Adrenal gland (tissue), 19 donors: ENCODE measurements around the gene FES. TPM values are rescaled to one million over a fixed set of nuclear protein-coding genes. Genes with fewer than 3 reads are reported as not detected.

ENCODE experiments used
- DNase-seq, 7 donors: peaks; one replicate each; pipeline ENCODE4 v3.0.0-alpha.2; 2019 to 2020
- H3K27ac ChIP-seq, 5 donors: fragments of 200-600 bp; sonication (generic) in 4 of 5; 1 replicate in 3 of 5; 2 replicates in 2 of 5; pipeline versions ENCODE4 v1.5.1 to v1.8.0; 2016 to 2020; ENCODE audit warnings: mild to moderate bottlenecking in 1 of 5
- H3K27me3 ChIP-seq: fragments of 200-600 bp; 2 replicates; pipeline ENCODE4 v1.8.0; 2021
- H3K36me3 ChIP-seq, 2 donors: fragments of 200-600 bp; replicated peaks in 1 of 2; 1 replicate in 1 of 2; 2 replicates in 1 of 2; pipeline versions ENCODE4 v1.5.1 to v1.8.0; 2018 to 2022
- H3K4me1 ChIP-seq, 2 donors: fragments of 200-600 bp; replicated peaks in 1 of 2; 1 replicate in 1 of 2; 2 replicates in 1 of 2; pipeline versions ENCODE4 v1.5.1 to v1.8.0; 2018 to 2021
- H3K4me3 ChIP-seq, 4 donors: fragments of 200-600 bp; sonication (generic) in 3 of 4; one replicate each; pipeline ENCODE4 v1.5.1; 2016 to 2018
- H3K9me3 ChIP-seq, 3 donors: fragments of 200-600 bp; sonication (generic) in 1 of 3; replicated peaks in 1 of 3; 1 replicate in 2 of 3; 2 replicates in 1 of 3; pipeline versions ENCODE4 v1.5.1 to v1.8.0; 2016 to 2021
- POLR2A ChIP-seq, 2 donors: fragments of 450-650 bp; IDR thresholded peaks; one replicate each; pipeline ENCODE4 v1.6.1; 2017; ENCODE audit warnings: antibody characterized with exemption in 2 of 2, mild to moderate bottlenecking in 2 of 2, moderate library complexity in 1 of 2
- WGBS, 4 donors: extraction: QIAGEN DNeasy Blood & Tissue Kit in 2 of 4; methylation state at CpG; one replicate each; pipeline versions ENCODE4 v1.1.5 to v1.1.7; 2013 to 2017; 5-methylcytosine and 5-hydroxymethylcytosine counted together
- intact Hi-C, 2 donors: fragments of 100-400 bp; cut with DNase I; formaldehyde crosslinking; loops; one replicate each; pipeline versions ENCODE4 v1.14.1 to v1.15.0; 2022 to 2023
- long read RNA-seq, 10 donors: library from polyadenylated mRNA in 3 of 10; unstranded in 2 of 10; stranded (forward) in 1 of 10; transcript quantifications; one replicate each; pipeline ENCODE4 v2.0.0 and lab custom pipeline, GENCODE V29; 2021 to 2026
- polyA plus RNA-seq, 3 donors: library from polyadenylated mRNA; stranded (reverse); fragments of 200-250 nt in 2 of 3; fragments of 350-450 nt in 1 of 3; fragmentation: Illumina TruSeq in 1 of 3; extraction: RNeasy Lipid Tissue Mini Kit (QIAGEN cat#74804) in 1 of 3; gene quantifications; one replicate each; pipeline ENCODE4 v1.2.3, GENCODE V29; 2013 to 2014
- total RNA-seq, 9 donors: library from RNA; depleted of rRNA in 4 of 9; stranded (reverse); fragments of >200 nt in 4 of 9; fragments of 120-200 nt in 1 of 9; fragmentation: NEBNext Ultra II Directional in 1 of 9; extraction: Animal tissue kit (Norgen Biotek cat#: 25700) in 1 of 9; gene quantifications; one replicate each; pipeline versions ENCODE4 v1.1.0 to v1.2.4, GENCODE V29; 2013 to 2023
- TF ChIP-seq, protein P1 (sequence below), 6 experiments: fragments of 450-650 bp in 4 of 6; fragments of 200-600 bp in 2 of 6; sonication (generic) in 1 of 6; IDR thresholded peaks; 1 replicate in 5 of 6; 2 replicates in 1 of 6; pipeline versions ENCODE4 v1.5.1 to v1.8.0; 2016 to 2021; ENCODE audit warnings: antibody characterized with exemption in 6 of 6, mild to moderate bottlenecking in 2 of 6, moderate library complexity in 1 of 6
- donor health status: healthy with polysubstance abuse.
- donor health status: Bipolar disorder and iron deficiency.
- donor health status: DM: yes; HTN: yes; CAD: no.
- donor health status: DM: no; HTN: no; CAD: no.
- donor health status: DM: no; HTN: no; CAD: no.
- donor health status: DM: yes; HTN: yes; CAD: no.

Gene FES
- 10 to 100 TPM; 12.8 to 82.3 (median 26.8) TPM for total RNA-seq
- polyA plus RNA-seq, result 10 to 100 TPM in 2 of 3 donors, 1 to 10 TPM in 1; 2.3 to 32.9 (median 19.5) TPM
- long read RNA-seq, donor 1, partial matches to known transcripts, result 0 of 1 reads
- long read RNA-seq, donor 1, other reads (novel, unspliced or antisense), result 0 of 1 reads
- long read RNA-seq, donor 2, partial matches to known transcripts, result 0 of 1 reads
- long read RNA-seq, donor 2, other reads (novel, unspliced or antisense), result 0 of 1 reads
- long read RNA-seq, donor 3, result 0 reads
- long read RNA-seq, donor 4, partial matches to known transcripts, result 4 of 8 reads
- long read RNA-seq, donor 4, other reads (novel, unspliced or antisense), result 3 of 8 reads
- long read RNA-seq, donor 5, transcript FES-201 (19 exons, 2,829 nt), result major isoform, 26 of 68 reads
- long read RNA-seq, donor 5, partial matches to known transcripts, result 9 of 68 reads
- long read RNA-seq, donor 5, other reads (novel, unspliced or antisense), result 31 of 68 reads
- long read RNA-seq, donor 6, partial matches to known transcripts, result 1 of 7 reads
- long read RNA-seq, donor 6, other reads (novel, unspliced or antisense), result 4 of 7 reads
- long read RNA-seq, donor 7, result 0 reads
- long read RNA-seq, donor 8, partial matches to known transcripts, result 0 of 1 reads
- long read RNA-seq, donor 8, other reads (novel, unspliced or antisense), result 0 of 1 reads
- long read RNA-seq, donor 9, partial matches to known transcripts, result 0 of 1 reads
- long read RNA-seq, donor 9, other reads (novel, unspliced or antisense), result 0 of 1 reads
- long read RNA-seq, donor 10, partial matches to known transcripts, result 0 of 1 reads
- long read RNA-seq, donor 10, other reads (novel, unspliced or antisense), result 0 of 1 reads

DNA sequence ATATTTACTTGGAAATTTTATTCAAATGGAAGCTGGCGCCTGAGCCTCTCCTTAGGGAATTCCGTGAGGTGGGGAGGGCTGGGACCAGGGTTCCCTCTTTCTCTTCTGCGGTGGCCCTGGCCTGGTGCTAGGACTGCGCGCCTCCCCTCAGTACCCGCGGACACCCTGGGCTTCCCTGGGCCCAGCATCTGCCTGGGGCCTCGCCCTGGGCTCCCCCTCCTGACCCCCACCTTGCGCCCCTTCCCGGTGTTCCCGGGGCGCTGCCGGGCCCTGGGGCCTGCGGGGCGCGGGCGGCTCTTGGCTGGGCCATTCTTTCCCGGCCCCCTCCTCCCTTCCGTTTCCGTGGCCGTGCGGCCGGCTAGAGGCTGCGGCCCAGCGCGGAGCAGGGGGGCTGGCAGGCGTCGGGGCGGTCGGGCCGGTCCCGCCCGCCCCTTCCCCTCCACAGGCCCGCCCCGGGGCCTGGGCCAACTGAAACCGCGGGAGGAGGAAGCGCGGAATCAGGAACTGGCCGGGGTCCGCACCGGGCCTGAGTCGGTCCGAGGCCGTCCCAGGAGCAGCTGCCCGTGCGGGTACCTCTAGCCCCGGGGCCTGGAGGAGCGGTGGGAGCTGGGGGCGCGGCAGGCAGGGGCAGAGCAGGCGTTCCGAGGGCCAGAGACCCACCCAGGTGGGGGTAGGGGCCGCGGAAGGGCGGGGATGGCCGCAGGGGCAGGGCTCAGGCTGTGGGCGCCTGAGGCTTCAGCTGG, at the start of gene FES:
FES (plus strand) TSS at position 529 of the 743 bp plus-strand sequence. CDS start 542 bp downstream, outside the sequence.
- intact Hi-C loops, result loop anchor here (5.0 to 10.0 kb wide), 3 partner anchors 169 to 237 kb away; partner anchors contain the start of gene BLM (in 1 of the 2)
- peaks cover 0 to 33% of the 10 kb centered on the region in 2 donors for H3K4me1 ChIP-seq
- peak; percentile 39 to 51 for TF ChIP-seq POLR2A (IDR thresholded peaks at IDR 0.05)
- TF ChIP-seq, protein P1, sequence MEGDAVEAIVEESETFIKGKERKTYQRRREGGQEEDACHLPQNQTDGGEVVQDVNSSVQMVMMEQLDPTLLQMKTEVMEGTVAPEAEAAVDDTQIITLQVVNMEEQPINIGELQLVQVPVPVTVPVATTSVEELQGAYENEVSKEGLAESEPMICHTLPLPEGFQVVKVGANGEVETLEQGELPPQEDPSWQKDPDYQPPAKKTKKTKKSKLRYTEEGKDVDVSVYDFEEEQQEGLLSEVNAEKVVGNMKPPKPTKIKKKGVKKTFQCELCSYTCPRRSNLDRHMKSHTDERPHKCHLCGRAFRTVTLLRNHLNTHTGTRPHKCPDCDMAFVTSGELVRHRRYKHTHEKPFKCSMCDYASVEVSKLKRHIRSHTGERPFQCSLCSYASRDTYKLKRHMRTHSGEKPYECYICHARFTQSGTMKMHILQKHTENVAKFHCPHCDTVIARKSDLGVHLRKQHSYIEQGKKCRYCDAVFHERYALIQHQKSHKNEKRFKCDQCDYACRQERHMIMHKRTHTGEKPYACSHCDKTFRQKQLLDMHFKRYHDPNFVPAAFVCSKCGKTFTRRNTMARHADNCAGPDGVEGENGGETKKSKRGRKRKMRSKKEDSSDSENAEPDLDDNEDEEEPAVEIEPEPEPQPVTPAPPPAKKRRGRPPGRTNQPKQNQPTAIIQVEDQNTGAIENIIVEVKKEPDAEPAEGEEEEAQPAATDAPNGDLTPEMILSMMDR (IDR thresholded peaks at IDR 0.05), result no peak
- WGBS, 4 donors, result 10 to 21% (median 16%) methylated on average over 6 to 58 of the region's 58 CpGs
- H3K27me3 ChIP-seq, result no peaks in the 10 kb centered on the region
- peaks cover 0 to 49% of the 10 kb centered on the region in 2 donors for H3K36me3 ChIP-seq
- peak within 1 kb of the TSS; percentile 53 to 95 (median 91) for H3K27ac ChIP-seq
- H3K4me3 ChIP-seq, result peak within 1 kb of the TSS in 2 of 4 donors; percentile 10 to 63
- DNase-seq, result peak; percentile 50 to 74 (median 56)
- H3K9me3 ChIP-seq, result no peaks in the 10 kb centered on the region

DNA sequence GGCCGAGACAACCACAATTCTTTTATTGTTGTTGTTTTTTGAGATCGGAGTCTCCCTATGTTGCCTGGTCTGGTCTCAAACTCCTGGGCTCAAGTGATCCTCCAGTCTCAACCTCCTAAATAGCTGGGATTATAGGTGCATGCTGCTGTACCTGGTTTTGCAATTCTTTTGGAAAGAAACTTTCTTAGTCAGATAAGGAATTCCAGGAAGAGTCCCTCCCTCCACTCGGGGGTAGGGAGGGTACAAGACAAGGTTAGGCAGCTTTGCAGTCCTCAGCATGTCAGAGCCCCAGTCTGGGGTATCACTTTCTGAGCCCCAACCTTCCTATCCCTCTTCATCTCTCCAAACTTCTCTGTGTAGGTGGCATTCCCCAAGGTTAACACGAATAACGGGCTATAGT, 49.7 kb upstream of the FES start:
- Histone ChIP-seq H3K36me3 (no peaks in the 10 kb centered on the region), H3K4me3 (no peak overlapping the region), H3K27ac (no peak overlapping the region), H3K27me3 (no peaks in the 10 kb centered on the region), H3K9me3 (no peaks in the 10 kb centered on the region), H3K4me1 (no peaks in the 10 kb centered on the region)
- no peak for DNase-seq
- WGBS, 4 donors, result 52 to 79% (median 66%) methylated on average over 5 of the region's 5 CpGs
- intact Hi-C loops, result no loop called here
- no peak for TF ChIP-seq POLR2A (IDR thresholded peaks at IDR 0.05)
- TF ChIP-seq, protein P1 (IDR thresholded peaks at IDR 0.05), result no peak

DNA sequence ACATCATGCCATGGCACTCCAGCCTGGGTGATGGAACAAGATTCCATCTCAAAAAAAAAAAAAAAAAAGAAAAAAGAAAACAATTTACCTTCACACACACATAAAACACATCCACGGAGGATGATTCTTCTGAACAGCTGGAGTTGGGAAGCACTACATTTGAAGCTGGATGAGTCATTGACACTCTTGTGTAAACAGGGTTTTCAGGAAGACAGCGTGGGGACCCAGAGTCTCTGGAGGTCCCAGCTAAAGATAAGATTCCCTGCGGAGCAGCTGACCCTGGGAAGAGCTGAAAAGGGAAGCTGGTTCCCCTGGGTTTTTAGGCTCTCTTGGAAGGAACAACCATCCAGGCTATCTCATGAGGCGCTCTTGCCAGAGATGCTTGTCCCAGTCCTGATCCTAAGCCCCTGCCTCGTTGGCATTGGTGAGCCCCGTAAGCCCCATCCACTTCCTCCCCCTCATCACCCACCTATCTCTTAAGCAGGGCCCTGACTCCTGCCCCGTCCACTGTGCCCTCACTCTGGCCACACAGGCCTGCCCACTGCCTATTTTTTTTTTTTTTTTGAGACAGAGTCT, 47.9 kb upstream of the FES start:
- Histone ChIP-seq H3K27me3 (no peaks in the 10 kb centered on the region), H3K27ac (no peak overlapping the region), H3K9me3 (no peaks in the 10 kb centered on the region), H3K36me3 (no peaks in the 10 kb centered on the region), H3K4me1 (no peaks in the 10 kb centered on the region), H3K4me3 (no peak overlapping the region)
- intact Hi-C loops, result no loop called here
- DNase-seq, result peak in 1 of 7 donors; percentile 36
- WGBS, 4 donors, result 47 to 61% (median 53%) methylated on average over 7 of the region's 7 CpGs
- TF ChIP-seq, protein P1 (IDR thresholded peaks at IDR 0.05), result no peak
- TF ChIP-seq POLR2A (IDR thresholded peaks at IDR 0.05), result no peak
